ENCODE results near the gene FBXW5.

DNA sequence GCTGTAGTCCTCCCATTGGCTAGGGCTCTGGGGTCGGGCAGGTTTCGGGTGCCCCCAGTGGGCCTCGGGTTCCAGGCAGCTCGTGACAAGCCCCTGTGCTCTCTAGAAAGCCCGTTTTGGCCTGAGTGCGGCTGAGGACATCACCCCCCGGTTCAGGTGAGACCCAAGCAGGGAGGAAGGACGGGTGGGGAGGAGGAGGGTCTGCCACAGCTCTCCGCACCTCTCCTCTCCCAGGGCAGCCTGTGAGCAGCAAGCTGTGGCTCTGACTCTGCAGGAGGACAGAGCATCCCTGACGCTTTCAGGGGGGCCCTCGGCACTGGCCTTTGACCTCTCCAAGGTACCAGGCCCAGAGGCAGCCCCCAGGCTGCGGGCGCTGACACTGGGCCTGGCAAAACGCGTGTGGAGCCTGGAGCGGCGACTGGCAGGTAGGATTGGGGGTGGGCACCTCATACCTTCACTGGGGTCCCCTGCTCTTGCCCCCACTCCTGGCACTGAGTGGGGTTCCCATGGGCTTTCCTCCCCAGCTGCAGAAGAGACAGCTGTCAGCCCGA is 48.4 kb upstream of the FBXW5 start:
- TF ChIP-seq, protein P1, sequence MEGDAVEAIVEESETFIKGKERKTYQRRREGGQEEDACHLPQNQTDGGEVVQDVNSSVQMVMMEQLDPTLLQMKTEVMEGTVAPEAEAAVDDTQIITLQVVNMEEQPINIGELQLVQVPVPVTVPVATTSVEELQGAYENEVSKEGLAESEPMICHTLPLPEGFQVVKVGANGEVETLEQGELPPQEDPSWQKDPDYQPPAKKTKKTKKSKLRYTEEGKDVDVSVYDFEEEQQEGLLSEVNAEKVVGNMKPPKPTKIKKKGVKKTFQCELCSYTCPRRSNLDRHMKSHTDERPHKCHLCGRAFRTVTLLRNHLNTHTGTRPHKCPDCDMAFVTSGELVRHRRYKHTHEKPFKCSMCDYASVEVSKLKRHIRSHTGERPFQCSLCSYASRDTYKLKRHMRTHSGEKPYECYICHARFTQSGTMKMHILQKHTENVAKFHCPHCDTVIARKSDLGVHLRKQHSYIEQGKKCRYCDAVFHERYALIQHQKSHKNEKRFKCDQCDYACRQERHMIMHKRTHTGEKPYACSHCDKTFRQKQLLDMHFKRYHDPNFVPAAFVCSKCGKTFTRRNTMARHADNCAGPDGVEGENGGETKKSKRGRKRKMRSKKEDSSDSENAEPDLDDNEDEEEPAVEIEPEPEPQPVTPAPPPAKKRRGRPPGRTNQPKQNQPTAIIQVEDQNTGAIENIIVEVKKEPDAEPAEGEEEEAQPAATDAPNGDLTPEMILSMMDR (IDR thresholded peaks at IDR 0.05) = no peak
- no peak for TF ChIP-seq POLR2A (IDR thresholded peaks at IDR 0.05)

All from uterus (tissue), 2 donors.